ENCODE data around the gene POLR1H.
A peak's percentile ranks its signal among the peaks of the same experiment; 100 is the strongest.

POLR1H gene

DNA sequence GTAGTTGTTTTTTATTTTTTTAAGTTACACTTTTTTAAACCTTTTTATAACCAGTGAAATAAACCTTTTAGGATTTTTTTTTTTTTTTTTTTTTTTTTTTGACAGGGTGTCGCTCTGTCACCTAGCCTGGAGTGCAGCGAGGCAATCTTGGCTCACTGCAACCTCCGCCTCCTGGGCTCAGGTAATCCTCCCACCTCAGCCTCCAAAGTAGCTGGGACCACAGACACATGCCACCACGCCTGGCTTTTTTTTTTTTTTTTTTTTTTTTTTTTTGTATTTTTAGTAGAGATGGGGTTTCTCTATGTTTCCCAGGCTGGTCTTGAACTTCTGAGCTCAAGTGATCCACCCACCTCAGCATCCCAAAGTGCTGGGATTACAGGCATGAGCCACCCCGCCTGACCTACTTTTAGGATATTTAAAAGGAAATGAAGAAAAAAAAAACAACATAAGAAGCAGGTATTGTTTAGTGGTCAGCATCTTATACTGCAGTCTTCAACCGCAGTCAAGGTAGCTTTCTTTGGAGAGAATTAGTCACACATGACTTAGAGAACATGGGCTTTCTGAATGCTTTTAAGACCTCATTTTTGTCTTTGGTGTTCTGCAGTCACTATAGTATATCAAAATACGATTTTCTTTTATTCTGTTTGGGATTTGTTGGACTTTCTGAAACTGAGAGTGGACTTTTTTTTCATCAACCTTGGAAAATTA, 1.6 kb downstream of the POLR1H start:
- DNase-seq: no peak

- no peak for DNase-seq
These were observed 2.2 kb downstream of the POLR1H start for GRCh38 chr6:30063315-30063714.

DNA sequence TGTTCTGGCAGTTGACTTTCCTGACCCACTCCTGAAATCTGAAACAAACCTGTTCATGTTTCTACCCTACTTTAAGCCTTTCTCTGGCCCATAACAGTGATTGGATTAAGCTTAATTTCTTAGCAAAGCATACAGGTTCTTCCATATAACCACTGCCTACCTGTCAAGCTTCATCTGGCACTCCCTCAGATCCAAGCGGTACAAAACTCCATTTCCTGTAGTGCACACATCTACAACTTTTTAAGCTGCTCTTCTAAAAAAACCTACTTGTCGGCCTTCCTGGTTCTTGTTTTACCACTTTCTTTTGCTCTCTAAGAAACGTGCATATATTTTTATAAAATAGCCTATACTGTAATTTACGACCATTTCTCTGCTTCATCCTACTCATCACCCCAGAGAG, 5.0 kb downstream of the POLR1H start:
- no peak for DNase-seq

DNA sequence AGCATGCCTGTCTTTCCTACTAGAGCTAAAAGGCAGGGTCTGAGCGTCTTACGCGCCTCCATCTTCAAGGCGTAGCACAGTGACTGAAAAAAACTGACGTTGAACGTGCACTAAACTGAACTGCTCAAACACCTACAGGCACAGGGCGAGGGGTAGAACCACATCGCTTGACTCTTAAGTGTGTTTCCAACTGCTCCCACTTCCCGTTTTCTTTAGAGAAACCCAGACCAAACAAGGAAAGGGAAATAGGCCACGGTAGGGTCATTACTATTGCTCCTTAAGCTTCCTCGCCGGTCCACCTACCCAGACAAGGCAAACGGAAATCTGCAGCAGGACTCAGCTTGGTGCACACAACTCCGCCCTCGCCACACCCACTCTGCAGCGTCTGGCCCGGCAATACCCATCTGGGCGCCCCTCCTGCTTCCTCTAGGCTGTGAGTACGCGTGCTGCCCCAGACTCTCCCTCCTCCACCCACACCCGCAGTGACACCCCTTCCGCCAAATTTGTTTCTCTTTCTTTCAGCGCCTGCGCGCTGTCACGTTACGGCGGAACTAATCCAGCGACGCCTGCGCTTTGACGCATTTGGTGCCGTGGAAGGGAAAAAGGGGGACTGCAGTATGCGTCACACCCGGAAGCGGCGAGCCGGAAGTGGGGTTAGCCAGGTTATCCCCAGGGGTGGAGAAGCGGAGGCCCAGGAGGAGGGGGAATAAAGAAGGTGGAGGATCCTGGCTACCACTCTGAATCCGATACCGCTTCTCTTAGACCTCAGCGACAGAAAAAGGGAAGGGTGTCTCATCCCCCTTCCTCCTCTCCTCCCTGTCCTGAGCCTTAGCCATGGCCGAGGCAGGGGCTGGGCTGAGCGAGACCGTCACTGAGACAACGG, 5.8 kb downstream of the POLR1H start, which contains the start of gene PPP1R11:
Gene PPP1R11 (plus strand): TSS at position 622 of the 883 bp plus-strand sequence. CDS start 213 bp downstream, at position 835.
- DNase-seq: peak; percentile 95

DNA sequence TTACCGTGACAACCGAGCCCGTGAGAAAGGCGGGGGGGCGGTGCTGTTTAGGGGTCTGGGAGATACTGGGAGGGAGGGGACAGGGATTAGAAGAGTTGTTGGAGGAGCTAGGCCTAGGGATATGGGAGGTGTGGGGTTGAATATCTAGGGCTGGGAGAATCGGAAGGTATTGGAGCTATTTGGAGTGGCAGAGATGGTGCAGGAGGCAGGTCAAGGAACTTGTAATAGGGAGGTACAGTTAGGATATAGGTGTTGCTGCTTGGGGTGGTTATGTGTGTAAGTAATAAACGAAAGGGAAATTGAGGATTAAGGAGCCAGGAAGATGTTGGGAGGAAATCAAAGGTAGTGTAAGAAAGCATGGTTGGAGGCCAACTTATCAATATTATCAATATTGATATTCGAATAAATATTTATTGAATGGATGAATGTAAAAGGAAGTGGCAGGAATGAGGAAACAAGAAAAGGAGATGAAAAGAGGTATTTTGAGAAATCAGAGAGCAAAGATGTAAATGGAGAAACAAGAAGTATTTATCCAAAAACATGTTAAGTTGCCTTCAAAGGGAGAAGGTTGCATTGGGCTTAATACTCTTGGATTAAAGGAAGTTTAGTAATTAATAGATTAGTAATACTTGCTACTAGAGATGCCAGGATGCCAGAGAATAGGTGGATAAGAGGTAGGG, 6.5 kb downstream of the POLR1H start:
- DNase-seq: no peak

- no peak for DNase-seq
These were observed 10.2 kb downstream of the POLR1H start for GRCh38 chr6:30071081-30071818.

DNA sequence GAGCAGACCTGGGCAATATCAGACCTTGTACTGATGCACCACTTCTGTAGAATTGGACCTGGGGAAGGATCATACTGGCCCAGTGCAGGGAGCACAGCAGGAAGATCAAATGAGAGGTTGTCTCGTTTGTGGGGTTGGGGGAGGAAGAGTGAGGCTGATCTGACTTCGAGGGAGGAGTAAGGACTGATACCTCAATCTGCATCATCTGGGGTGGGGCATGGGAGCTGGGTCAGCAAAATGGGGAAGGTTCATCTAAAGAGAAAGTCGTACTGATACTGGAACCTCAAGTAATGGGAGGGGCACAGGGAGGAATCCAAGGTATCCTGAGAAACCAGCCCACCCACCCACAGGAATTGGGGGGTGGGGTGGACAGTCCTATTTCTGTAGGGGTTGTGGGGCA, 10.8 kb downstream of the POLR1H start:
- no peak for DNase-seq

DNA sequence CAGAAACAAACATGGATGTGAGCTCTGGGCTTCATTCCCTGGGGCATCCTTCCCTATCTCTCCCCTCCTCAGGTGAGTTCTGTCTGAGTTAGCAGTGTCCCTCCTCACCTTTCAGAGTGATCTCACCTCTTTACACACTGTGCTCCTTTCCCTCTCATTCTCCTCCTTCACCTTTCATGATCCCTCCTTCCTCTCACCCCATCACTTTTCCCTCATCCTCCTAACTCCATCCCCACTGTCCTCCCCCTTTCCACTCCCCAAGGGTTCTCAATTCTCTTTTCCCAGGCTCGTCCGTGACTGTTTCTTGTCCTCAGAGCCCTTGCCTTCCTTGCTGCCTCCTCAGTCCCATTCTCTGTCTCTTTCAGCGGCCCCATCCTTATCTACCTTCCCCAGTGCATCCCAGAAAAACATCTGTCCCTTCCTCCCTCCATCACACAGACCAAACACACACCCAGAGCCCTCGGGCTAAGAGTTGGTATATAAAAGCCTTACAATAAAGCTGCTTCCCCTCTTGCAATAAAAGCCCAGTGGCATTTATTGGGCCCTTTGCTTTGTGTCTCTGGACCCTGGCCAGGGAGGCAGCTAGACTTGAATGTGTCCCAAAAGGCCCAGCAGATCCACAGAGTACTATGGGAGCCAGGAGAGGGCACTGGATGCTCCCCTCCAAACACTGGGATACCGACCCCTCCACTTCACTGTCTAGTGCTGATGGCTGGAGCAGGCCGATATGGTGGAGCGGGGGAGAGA, 12.6 kb downstream of the POLR1H start:
- no peak for DNase-seq

DNA sequence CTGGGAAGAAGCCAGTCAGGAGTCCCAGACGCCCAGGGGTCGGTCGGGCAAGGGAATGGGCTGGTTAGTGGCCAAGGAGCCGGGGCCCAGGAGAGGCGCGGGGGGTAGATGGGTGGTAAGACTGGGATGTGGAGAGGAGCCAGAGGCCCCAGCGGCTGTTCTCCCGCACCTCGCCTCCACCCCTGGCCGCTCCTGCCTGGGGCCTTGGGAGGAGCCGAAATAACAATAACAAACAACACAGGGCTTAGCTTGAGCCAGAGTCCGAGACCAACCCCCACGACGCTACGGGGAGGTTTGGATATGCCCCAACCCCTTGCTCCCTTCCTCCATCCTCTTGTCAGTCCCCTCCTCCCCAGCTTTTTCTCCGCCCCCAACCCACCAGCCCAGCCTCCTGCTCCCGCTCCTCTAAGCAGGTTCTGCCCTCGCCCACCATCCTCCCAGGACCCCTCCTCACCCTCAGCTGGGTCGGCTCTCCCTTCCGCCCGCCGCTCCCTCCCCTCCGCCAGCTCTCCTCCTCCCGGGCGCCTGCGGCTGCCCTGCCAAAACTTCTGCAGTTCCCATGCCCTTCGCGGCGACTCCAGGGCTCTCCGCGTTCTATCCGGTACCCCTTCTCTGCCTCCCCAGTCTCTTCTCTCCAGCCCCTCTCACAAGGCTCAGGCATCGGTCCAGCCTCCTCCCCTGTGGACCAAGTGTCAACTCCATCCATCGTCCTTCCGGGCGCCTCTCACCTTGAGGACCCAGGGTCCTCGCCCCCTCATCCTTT, 13.4 kb downstream of the POLR1H start:
- no peak for DNase-seq

DNA sequence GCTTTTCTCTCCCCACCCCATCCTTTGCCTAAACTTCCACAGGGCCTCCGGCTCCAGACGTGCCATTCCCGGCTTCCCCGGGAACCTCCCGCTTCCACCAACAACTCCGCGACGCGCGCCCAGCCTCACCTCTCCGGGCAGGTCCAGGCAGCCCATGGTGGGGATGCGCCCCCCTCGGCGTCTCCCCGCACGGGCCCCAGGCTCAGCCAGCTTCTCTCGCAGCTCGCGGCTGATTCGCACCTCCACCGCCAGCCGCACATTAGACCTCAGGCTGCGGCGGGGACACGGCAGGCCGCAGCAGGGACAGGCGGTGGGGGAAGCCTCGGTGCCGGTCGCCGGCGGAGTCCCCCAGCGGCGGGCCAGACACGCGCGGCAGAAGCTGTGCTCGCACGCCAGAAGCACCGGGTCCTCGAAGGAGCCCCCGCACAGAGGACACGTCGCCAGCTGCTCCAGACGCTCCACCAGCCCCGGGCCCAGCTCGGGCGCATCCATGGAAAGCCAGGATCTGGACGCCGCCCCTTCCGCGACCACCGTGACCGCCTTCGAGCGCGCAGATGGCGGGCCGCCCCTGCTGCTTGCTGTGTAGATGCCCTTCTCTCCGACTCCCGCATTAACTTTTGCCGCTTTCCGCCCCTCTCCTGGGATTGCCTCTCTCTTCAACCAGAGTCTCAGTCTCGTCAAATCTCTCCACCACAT, 14.2 kb downstream of the POLR1H start, which contains the start of gene RNF39:
Gene RNF39 (minus strand): TSS at position 676 of the 696 bp plus-strand sequence. CDS start 184 bp downstream, at position 492.
- DNase-seq: no peak

GRCh38 chr6:30075790-30076732, 15.0 kb downstream of the POLR1H start:
- no peak for DNase-seq

DNA sequence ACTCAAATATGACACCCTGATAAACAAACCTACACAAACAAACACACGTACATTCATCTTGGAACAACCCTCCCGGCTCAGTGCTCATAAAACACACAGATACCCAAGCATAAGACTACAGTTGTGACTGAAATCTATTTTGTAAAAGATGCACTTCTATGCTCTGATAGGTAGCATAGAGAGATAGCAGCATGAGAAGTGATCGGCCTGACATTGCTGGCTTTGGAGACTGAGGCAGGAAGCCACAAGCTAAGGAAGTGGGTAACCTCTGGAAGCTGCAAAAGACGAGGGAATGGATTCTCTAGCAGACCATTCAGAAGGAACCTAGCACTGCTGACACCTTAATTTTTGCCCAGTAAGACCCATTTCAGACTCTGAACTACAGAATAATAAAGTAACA, 16.2 kb downstream of the POLR1H start:
- DNase-seq: no peak

GRCh38 chr6:30087876-30088275, 26.8 kb downstream of the POLR1H start:
- DNase-seq: no peak

DNA sequence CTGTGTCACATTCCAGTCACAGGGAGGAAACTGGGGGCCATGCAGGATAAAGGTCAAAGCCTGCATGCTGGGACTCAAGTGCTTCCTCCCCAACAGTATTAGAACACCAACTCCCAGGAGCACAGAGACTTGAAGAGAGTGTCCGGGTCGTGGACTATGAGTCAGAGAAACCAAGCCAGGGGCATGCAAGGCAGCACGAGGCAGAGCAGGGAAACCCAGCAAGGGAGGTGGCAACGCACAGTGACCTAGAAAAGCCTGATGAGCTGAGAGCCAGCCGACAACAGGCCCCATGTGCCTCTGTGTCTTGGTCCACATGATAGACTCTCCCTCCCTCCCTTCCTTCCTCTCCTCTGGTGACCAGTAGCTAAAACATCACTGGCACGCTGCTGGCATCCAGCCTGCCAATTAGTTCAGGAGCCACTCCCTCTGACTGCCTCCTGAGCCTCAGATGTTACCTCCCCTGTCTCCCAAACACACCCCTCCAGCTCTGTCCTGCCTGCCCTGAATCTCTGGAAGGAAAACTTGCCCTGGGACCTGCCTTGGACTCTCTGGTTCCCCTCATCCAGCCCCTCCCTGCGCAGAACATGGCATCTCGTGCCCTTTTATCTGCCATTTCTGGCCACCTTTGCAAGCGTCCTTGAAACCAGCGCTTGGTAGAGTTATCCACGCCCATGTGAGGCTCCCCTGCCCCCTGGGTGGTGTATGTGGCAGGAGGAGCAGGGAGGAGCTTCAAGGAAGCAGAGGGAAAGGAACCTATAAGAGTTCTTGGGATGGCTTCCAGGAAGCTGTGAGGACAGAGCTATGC, 30.7 kb downstream of the POLR1H start:
- no peak for DNase-seq

GRCh38 chr6:30092852-30093543, 31.9 kb downstream of the POLR1H start:
- DNase-seq: no peak

GRCh38 chr6:30093951-30094661, 33.0 kb downstream of the POLR1H start:
- no peak for DNase-seq

DNA sequence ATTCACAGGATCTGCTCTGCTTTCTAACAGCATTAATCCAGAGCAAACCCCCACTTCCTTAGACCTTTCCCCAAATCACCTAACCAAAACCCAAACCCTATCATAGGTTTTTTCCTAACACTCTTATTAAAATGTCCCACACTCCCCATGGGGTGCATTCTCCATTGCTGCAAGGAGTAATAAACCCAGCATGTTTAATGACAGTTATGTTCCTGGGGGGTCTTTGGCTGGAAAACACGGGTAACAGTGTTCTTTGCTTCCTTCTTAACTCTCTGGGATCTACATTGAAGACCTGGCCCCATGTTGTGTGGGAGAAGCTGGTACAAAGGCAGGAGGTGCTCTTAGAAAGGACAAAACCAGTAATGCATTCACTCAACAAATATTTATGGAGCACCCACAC, 35.8 kb downstream of the POLR1H start:
- no peak for DNase-seq

All from NCI-H1694 treated with DMSO at 0.1 percent for 48 hours (cell line).